Neural crest cell (in vitro differentiated cells): ENCODE results near the gene RNU6-8. TPM values are rescaled to one million over a fixed set of nuclear protein-coding genes. Genes with fewer than 3 reads are reported as not detected.

Experiments
- DNase-seq: peaks from one replicate; pipeline ENCODE4 v3.0.0; 2021; ENCODE audit warnings: low read depth, mixed read lengths, low spot score
- H3K27ac Mint-ChIP-seq: one replicate; pipeline ENCODE4 v1.8.0; 2021; ENCODE audit warnings: mild to moderate bottlenecking, mixed read lengths; ENCODE audit not compliant: unreplicated experiment
- H3K27me3 Mint-ChIP-seq: 2 replicates; pipeline ENCODE4 v1.8.0; 2021; ENCODE audit warnings: low read depth, mild to moderate bottlenecking, mixed read lengths
- H3K36me3 Mint-ChIP-seq: 2 replicates; pipeline ENCODE4 v1.8.0; 2021; ENCODE audit warnings: low read depth, mild to moderate bottlenecking, mixed read lengths
- H3K4me1 Mint-ChIP-seq: 2 replicates; pipeline ENCODE4 v1.8.0; 2021; ENCODE audit warnings: mixed read lengths
- H3K4me3 Mint-ChIP-seq: one replicate; pipeline ENCODE4 v1.8.0; 2021; ENCODE audit warnings: mild to moderate bottlenecking, mixed read lengths
- H3K9me3 Mint-ChIP-seq: 2 replicates; pipeline ENCODE4 v1.8.0; 2021; ENCODE audit warnings: mixed read lengths
- CTCF ChIP-seq: fragments of 200-600 bp; sonication (generic); conservative IDR thresholded peaks from 2 replicates; pipeline ENCODE4 v1.5.0; 2021; ENCODE audit warnings: antibody characterized with exemption, mild to moderate bottlenecking
- total RNA-seq: library from RNA; stranded (reverse); gene quantifications from 2 replicates; pipeline ENCODE4 v1.2.1, GENCODE V29; 2021

RNU6-8 gene
- total RNA-seq, 1 donor from 2014 or later, result not detected

GRCh38 chr14:32201193-32201815, 1.8 kb downstream of the RNU6-8 start:
- Mint-ChIP-seq H3K27me3 (peaks cover 22% of the 10 kb centered on the region), H3K4me1 (peaks cover 28% of the 10 kb centered on the region), H3K9me3 (no peaks in the 10 kb centered on the region), H3K4me3 (peak overlapping the region; percentile 94), H3K27ac (peak overlapping the region; percentile 100), H3K36me3 (no peaks in the 10 kb centered on the region)
- peak; percentile 75 for DNase-seq
- no peak for TF ChIP-seq CTCF

GRCh38 chr14:32200368-32201192, 2.5 kb downstream of the RNU6-8 start:
- no peak for DNase-seq
- Mint-ChIP-seq H3K36me3 (no peaks in the 10 kb centered on the region), H3K4me1 (peaks cover 28% of the 10 kb centered on the region), H3K27me3 (peaks cover 21% of the 10 kb centered on the region), H3K4me3 (peak overlapping the region; percentile 94), H3K27ac (no peak overlapping the region), H3K9me3 (no peaks in the 10 kb centered on the region)
- TF ChIP-seq CTCF, result no peak

- no peaks in the 10 kb centered on the region for H3K9me3 Mint-ChIP-seq
- H3K36me3 Mint-ChIP-seq, result no peaks in the 10 kb centered on the region
- H3K4me1 Mint-ChIP-seq, result peaks cover 17% of the 10 kb centered on the region
- no peak overlapping the region for H3K4me3 Mint-ChIP-seq
- no peak overlapping the region for H3K27ac Mint-ChIP-seq
- DNase-seq, result no peak
- H3K27me3 Mint-ChIP-seq, result peaks cover 14% of the 10 kb centered on the region
- TF ChIP-seq CTCF, result no peak
Measured at GRCh38 chr14:32197919-32198318, 5.2 kb downstream of the RNU6-8 start.

- no peaks in the 10 kb centered on the region for H3K36me3 Mint-ChIP-seq
- no peak overlapping the region for H3K4me3 Mint-ChIP-seq
Measured at GRCh38 chr14:32195636-32196035, 7.4 kb downstream of the RNU6-8 start.

GRCh38 chr14:32193532-32193931, 9.5 kb downstream of the RNU6-8 start:
- Mint-ChIP-seq H3K27me3 (peaks cover 3% of the 10 kb centered on the region), H3K4me3 (no peak overlapping the region), H3K36me3 (no peaks in the 10 kb centered on the region), H3K4me1 (no peaks in the 10 kb centered on the region), H3K9me3 (no peaks in the 10 kb centered on the region), H3K27ac (no peak overlapping the region)
- no peak for DNase-seq
- TF ChIP-seq CTCF, result no peak

More at GRCh38 chr14:32195636-32196035, 7.4 kb downstream of the RNU6-8 start:
- no peak for TF ChIP-seq CTCF
- Mint-ChIP-seq H3K27me3 (peaks cover 3% of the 10 kb centered on the region), H3K27ac (no peak overlapping the region), H3K9me3 (no peaks in the 10 kb centered on the region), H3K4me1 (no peaks in the 10 kb centered on the region)
- no peak for DNase-seq
